Vagina (tissue), 2 donors: ENCODE data around the gene AMIGO1.

Source experiments
- CTCF ChIP-seq, 3 experiments: fragments of 450-650 bp in 2 of 3; fragments of 200-600 bp in 1 of 3; sonication (generic) in 1 of 3; IDR thresholded peaks; one replicate each; pipeline ENCODE4 v1.5.1; 2017 to 2019; ENCODE audit warnings: antibody characterized with exemption in 3 of 3, mild to moderate bottlenecking in 2 of 3, moderate library complexity in 2 of 3
- POLR2A ChIP-seq, 2 donors: fragments of 450-650 bp; IDR thresholded peaks; one replicate each; pipeline ENCODE4 v1.6.1; 2017; ENCODE audit warnings: antibody characterized with exemption in 2 of 2, mild to moderate bottlenecking in 2 of 2, moderate library complexity in 2 of 2
- POLR2AphosphoS5 ChIP-seq, 2 donors: sonication (generic); formaldehyde crosslinking; IDR thresholded peaks; one replicate each; pipeline ENCODE4 v1.9.0; 2017; ENCODE audit warnings: antibody characterized with exemption in 2 of 2, mild to moderate bottlenecking in 2 of 2, low read depth in 1 of 2; ENCODE audit not compliant: insufficient read depth in 1 of 2

GRCh38 chr1:109492779-109493178, 16.7 kb downstream of the AMIGO1 start:
- TF ChIP-seq CTCF (IDR thresholded peaks at IDR 0.05) (no peak), POLR2A (IDR thresholded peaks at IDR 0.05) (no peak), POLR2AphosphoS5 (IDR thresholded peaks at IDR 0.05; ENCODE audit: insufficient read depth in 1 of 2, low read depth in 1 of 2) (no peak)
